Measurements from ENCODE around the gene RFPL2. TPM values are rescaled to one million over a fixed set of nuclear protein-coding genes. Genes with fewer than 3 reads are reported as not detected.
"Not testable (repeated sequence)": the region's sequence is repeated elsewhere in the genome, so short reads cannot be mapped to it uniquely, and the experiment has no call there.

Gene RFPL2
- polyA plus RNA-seq, 1 donor, result not detected

DNA sequence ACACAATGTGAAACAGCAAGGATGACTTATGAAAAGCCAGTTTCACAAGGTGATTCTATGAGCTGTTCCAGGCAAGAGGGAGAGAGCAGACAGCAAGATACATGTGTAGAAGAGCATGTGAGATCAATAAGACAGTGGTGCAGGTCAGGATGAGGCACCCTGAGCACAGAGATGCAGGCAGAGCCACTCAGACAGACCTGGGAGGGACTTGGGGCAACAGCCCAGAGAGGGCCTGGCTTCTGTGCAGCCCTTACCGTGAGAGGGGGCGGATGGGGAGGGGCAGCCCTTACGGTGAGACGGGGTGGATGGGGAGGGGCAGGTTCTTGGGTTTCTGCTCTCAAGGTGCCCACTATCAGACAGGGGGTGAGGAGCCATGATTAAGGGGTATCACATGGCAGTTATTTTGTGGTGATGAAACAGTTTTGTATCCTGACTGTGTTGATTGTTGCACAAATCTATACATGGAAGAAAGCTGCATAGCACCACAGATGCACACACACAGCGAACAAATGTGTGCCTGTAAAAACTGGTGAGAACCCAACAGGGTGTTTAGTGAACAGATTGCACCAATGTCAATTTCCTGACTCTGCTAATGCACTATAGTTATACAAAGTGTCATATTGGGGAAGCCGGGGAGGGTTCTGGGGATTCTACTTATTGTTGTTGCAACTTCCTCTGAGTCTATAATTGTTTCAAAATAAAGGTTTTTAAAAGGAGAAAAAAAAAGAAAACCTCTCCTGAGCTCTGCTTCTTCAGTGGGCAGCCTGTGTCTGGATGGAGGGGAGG, 40.6 kb downstream of the RFPL2 start:
- no peak for DNase-seq

DNA sequence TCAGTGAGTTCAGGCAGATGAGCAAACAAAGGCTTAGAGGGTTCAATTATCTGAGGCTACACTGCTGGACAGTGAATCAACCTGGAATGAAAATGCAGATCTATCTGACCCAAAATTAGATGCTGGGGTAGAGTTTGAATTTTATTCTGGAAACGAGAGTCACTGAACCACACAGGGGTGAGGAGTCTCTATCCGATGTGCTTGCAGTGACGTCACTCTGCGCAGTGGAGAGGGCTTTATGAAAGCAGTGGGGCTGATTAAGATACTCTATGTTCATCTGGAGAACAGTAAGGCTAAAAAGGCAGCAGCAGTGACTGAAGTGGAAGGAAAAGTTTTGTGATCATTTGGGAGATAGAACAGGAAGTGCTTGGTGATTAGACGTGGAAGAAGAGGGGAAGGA, 44.5 kb downstream of the RFPL2 start:
- DNase-seq, result not testable (repeated sequence)

DNA sequence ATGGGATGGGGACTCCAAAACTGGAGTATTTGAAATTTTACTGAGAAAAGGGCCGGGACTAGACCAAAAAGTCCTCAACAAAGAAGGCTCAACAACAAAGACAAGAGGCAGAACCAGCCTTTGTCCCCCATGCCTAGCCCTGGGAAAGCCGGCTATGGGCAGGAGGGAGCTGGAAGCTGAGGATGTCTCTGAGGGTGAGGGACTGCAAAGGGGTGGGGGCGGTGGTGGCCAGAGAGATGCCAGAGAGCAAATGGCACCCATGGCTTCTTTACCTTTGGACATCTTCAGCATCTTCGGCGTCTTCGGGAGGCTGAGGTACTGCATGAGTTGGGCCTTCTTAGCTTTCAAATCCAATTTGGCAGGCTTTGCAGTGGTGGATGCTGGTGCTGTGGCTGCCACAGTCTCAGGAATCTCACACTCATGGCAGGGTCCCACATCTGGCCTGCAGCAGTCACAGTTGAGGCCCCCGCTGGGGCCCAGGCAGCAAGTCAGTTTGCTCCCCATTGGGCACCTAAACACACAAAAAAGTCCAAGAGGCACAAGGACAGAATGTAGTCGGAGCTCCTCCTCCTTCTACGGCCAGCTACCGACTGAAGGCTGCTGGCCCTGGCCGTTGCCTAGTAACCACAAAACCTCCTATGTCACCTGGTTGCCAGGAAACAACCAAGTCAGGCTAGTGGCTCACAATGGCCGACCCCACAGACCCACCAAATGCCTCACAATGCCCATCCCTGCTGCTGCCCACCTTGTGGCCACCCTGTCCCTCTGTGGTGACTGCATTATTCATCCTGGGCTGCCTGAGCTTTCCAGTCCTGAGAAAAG, 46.0 kb downstream of the RFPL2 start, which contains the start of gene C22orf42:
TSS of gene C22orf42 (minus strand) at position 592 of the 822 bp plus-strand sequence. CDS start at position 504, 88 bp downstream.
- DNase-seq, result no peak

DNA sequence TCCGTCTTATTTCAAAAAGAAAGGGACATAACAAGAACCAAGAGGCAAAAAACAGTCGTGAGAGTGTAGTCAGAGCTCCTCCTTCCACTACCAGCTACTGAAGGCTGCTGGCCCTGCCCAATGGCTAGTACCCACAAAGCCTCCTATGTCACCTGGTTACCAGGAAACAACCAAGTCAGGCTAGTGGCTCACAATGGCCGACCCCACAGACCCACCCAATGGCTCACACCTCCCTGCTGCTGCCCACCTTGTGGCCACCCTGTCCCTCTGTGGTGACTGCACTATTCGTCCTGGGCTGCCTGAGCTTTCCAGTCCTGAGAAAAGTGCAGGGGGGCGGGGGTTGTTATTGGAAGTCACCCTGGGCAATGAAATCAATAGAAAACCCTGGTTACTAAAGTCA, 47.2 kb downstream of the RFPL2 start:
- DNase-seq, result not testable (repeated sequence)

DNA sequence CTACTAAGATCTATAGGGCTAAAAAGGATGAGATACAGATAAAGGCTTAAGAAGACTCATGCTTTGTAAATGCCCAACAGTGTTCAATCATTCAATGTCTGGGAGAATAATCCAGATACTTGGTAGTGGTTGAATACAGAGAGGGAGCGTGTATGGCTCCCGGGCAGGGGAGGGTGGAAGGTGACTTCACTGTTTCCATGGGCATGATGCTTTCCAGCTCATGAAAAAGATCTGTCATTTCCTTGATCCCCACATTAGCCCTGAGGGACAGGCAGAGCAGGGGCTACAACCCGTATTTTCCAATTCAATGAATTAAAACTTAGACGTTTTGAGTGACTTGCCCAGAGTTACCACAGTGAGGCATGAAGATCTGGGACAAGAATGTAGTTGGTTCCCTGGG, 50.1 kb downstream of the RFPL2 start:
- DNase-seq, result not testable (repeated sequence)

DNA sequence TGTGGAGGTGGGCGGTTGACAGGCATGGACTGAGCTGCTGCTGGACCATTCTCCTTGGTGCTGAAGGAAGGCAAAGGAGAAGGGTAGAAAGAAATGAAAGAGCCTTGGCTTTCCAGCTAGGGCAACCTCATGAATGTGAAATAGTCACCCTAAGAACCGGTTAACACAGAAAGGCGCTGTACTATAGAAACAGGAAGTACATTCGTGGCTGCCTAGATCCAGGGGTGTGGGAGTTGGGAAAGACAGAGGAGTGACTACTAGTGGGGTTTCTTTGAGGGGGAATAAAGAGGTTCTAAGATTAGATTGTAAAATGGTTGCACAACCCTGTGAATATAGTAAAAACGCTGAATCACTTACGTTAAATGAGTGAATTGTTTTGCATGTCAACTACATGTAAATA, 53.2 kb downstream of the RFPL2 start:
- DNase-seq, result not testable (repeated sequence)

DNA sequence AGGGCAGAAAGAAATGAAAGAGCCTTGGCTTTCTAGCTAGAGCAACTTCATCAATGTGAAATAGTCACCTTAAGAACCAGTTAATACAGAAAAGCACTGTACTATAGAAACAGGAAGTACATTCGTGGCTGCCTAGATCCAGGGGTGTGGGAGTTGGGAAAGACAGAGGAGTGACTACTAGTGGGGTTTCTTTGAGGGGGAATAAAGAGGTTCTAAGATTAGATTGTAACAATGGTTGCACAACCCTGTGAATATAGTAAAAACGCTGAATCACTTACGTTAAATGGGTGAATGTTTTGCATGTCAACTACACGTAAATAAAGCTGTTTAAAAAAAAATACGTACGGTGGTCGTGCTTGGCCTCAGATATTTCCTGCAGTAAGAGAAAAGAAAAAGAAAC, 54.2 kb downstream of the RFPL2 start:
- DNase-seq, result not testable (repeated sequence)

DNA sequence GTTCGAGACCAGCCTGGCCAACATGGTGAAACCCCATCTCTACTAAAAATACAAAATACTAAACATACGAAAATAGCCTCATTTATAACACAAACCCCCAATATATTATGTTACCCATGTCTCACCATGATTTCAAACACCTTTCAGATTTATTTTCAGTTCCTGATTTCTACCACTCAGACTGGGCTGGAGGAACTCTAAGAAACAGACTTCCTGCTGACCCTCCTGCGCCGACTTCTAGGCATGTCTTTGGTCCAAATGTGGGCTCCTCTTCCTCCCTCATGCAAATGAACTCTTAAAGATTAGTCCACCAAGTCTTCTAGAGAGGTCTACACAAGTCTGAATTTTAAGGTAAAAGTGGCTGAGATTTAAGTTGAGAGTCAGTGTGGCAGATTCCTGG, 56.5 kb downstream of the RFPL2 start:
- not testable (repeated sequence) for DNase-seq

DNA sequence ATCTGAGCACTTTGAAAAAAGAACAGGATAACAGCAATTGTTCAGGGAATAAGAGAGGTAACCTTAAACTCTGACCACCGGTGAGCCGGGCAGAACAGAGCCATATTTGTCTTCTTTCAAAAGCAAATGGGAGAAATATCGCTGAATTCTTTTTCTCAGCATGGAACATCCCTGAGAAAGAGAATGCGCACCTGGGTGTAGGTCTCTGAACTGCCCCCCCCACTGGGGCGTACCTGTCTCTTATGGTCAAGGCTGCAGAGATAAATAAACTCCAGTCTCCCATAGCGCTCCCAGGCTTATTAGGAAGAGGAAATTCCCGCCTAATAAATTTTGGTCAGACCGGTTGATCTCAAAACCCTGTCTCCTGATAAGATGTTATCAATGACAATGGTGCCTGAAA, 57.7 kb downstream of the RFPL2 start:
- DNase-seq, result not testable (repeated sequence)

DNA sequence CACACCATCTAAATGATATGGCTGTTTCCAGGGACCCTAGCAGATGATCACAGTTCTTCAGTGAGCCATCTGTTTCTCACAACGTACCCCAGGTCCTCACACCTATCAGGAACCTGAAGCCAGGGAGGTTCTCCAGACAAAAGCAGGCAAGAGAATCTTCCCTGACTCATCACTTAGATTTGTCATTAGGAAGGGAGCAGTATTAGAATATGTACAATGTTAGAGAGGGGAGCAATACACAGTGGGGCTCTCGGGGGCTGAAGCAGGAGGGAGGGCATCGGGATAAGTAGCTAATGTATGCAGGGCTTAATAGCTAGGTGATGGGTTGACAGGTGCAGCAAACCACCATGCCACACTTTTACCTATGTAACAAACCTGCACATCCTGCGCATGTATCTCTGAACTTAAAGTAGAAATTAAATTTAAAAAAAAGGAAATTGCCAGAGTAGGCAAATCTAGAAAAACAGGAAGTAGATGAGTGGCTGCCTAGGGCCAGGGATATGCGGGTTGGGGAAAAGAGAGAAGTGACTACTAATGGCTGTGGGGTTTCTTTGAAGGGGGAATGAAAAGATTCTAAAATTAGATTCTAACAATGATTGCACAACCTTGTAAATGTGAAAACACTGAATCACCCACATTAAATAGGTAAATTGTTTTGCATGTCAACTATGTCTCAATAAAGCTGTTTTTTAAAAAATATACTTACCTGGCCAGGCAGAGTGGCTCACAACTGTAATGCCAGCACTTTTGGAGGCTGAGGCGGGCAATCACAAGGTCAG, 60.2 kb downstream of the RFPL2 start:
- DNase-seq, result peak; percentile 14

DNA sequence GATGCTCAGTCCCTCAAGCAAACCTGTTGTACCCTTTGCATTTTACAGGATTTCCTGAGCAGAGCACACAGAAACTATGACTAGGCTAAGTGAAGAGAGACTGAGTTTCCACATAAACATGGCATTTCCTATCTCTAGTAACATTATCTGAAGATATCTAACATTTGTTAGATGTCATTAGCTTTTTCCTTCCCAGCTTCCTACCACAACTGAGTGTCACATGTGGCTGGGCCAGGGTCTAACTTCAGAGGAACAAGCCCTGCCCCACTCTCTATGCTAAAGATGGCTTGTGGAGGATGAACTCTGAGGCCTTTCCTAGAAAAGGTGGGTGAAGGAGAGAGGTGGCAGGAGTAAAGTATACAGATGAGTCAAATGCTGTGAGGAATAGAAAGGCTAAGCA, 62.3 kb downstream of the RFPL2 start:
- DNase-seq, result no peak

DNA sequence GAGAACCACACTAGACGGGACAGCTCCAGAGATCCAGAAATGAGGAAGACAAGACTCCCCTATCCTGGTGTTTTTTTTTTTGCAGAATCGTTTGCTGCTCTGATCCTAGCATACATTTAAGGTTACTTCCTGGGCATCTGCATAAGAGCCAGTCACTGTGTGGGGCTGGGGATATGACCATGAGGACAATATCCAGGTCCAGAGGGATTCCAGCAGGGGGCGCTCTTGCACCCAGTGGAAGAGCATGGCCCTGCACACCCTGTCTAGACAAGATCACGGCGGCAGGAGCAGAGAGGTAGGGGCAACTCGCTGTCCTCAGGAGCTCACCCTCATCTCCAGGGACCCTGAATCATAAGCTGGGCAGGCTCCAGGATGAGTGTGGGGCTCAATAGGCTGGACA, 64.2 kb downstream of the RFPL2 start:
- not testable (repeated sequence) for DNase-seq

Other genes starting within 250 kb of the RFPL2 start
- 2.2 TPM for gene SLC5A1, start 161.8 kb downstream of the RFPL2 start, polyA plus RNA-seq (ENCODE audit: insufficient read length)
- gene C22orf42, start 45.8 kb downstream of the RFPL2 start, polyA plus RNA-seq (ENCODE audit: insufficient read length), result not detected
- gene SLC5A4, start 50.3 kb upstream of the RFPL2 start, polyA plus RNA-seq (ENCODE audit: insufficient read length), result 1.0 TPM
- gene RFPL3, start 152.8 kb upstream of the RFPL2 start, polyA plus RNA-seq (ENCODE audit: insufficient read length), result 0.25 TPM
- gene RTCB, start 207.2 kb upstream of the RFPL2 start, polyA plus RNA-seq (ENCODE audit: insufficient read length), result 56.4 TPM